HG03575 (cell line): Measurements from ENCODE around the gene C2CD4A.

ENCODE experiments used
- ATAC-seq: cut with Tn5 transposase; IDR thresholded peaks from one replicate; pipeline ENCODE4 v1.9.1; 2021; ENCODE audit not compliant: unreplicated experiment, insufficient number of reproducible peaks, low FRiP score; ENCODE audit errors: extremely low read depth

C2CD4A gene

DNA sequence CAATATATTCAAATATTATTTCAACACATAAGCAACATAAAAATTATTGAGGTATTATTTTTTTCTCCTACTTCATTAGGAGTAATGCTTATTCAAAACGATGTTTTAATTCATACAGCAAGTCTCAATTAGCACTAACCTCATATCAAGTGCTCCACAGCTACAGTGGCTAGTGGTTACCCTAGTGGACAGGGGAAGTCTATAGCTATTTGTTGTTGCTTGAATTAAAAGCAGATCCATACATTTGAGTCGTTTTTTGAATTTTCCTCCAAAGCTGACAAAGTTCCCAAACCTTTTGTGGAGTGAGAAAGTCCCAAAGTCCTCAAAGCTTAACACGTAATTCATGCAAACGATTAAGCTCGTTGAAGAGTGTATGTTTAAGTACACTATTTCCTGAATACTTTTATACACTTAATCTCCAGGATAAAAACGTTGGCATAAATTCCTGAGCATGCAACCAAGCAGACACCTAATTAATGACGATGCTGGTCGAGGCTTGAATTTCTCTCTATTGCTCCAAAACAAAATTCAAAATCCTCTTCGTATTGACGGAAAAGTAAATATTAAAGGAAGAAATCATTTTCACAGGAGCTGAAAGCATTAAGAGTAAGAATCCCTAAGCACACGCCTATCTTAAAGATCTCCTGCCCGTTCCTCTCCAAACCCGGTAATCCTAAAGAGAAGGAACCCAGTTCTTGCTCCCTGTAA lies 7.5 kb upstream of the C2CD4A start:
- ATAC-seq, result no peak

DNA sequence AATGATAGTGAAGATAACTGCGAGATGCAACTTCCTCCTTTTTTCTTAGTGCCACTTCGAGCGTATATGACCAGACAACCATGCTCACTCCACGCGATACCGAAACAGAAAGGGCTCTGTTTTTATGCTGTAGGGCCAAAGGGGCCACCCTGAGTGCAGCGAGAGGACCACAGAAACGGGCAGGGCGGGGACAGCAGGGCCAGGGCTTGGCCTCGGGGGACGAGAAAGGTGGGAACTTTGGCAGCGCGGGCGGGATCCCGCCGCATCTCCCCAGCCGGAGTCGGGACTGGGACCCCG lies 7.0 kb upstream of the C2CD4A start:
- ATAC-seq, result peak; percentile 35

DNA sequence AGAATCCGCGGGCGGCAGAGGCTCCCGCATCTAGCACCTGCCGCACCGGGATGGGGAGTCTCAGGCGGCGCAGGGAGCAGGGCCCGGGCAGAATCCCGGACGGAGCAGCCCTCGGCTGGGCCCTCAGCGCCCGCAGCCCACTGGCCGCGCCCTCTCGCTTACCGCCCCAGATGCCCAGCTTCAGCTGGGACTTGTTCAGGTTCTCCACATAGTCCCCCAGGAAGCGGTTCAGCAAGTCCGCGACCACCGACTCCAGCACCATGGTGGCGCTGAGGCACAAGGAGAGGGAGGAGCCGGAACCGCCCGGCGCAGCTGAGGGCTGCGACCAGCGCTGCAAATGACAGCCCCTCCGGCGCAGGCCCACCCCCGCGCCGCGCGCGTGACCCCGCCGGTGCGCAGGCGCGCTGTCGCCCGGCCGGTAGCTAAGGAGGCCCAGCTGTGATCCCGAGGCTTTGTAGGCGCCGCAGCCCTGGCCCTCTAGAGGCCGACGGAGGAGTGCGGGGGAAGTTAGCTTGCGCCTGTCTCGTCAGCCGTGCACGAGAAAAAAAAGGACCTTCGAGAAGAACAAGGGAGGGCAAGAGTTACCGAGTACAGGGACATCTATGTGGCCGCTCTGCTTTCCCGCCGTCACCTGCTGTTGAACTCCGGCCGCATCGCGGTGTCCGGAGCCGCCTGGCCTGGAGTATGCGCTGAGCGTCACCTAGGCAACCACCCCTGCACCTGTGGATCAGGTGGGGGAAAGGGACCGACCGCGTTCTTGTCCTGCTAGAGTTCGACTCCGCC lies 6.5 kb upstream of the C2CD4A start, which contains the start of gene VPS13C:
Gene VPS13C (minus strand): TSS at position 335 of the 783 bp plus-strand sequence. CDS start 73 bp downstream, at position 262.
- ATAC-seq, result peak; percentile 67

DNA sequence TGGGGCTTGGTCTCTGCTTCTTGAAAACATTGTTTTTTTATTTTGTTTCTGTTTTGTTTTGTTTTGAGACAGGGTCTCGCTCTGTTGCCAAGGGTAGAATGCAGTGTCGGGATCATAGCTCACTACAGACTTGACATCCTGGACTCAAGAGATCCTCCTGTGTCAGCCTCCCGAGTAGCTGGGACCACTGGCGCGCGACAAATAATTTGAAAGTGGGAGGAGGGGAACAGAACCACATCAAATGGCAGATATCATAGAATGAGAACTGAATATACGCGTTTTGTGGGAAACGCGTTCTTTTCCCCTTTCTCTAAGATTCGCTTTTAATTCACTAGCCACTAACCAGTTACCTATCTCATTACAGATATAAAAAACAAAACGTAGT lies 5.9 kb upstream of the C2CD4A start:
- ATAC-seq, result no peak

DNA sequence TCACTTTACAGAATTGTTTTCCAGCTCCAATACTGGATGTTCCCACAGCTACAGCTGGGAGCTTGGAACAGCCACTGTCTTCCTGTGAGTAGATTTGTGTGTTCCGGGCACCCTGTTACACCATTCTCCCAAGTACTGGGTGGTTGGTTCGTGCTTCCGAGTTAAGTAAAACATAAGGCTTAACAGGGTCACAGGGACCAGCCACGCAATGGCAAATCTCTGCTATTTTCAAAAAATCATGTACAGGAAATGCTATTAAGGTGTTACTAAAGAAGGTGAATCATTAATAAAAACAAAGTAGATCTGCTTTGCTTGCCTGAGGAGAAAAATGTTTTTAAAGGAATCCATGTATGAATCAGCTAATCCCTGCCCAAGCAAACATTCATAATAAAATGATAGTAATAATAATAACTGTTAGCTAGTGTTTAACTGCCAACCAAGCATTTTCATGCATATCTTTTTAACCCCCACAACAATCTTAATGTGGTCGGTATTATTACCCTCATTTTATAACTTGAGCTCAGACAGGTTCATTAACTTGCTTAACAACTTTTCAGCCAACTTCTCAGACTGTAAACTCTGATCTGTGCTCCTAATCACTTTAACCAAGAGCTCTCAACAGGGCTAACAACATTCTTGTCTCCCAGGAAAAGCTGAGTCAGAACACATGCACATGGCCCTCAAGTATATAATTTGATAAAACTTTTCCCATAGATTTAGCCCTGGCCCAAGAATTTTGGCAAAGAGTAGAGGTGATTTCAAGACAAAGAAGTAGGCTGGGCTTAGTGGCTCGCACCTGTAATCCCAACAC lies 2.7 kb upstream of the C2CD4A start:
- no peak for ATAC-seq

DNA sequence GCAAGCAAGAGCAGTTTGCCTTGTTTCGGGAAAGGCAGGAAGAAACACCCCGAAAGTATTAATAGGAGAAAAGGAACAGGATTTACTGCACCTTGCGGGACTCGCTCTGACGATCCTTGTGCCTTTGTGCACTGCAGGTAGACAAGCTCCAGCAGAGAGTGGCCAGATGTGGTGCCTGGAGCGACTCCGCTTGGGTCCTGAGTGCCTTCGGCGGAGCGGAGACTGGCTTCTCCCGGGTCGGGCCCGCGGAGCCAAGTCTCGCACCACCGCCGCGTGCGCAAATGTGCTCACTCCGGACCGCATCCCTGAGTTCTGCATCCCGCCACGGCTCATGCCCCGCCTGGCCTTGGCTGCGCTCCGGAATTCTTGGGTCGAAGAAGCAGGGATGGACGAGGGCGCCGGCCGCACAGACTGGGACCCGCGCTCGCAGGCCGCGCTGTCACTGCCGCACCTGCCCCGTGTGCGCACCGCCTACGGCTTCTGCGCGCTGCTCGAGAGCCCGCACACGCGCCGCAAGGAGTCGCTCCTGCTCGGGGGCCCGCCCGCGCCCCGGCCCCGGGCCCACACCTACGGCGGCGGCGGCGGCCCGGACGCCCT lies 769 bp downstream of the C2CD4A start:
- no peak for ATAC-seq

DNA sequence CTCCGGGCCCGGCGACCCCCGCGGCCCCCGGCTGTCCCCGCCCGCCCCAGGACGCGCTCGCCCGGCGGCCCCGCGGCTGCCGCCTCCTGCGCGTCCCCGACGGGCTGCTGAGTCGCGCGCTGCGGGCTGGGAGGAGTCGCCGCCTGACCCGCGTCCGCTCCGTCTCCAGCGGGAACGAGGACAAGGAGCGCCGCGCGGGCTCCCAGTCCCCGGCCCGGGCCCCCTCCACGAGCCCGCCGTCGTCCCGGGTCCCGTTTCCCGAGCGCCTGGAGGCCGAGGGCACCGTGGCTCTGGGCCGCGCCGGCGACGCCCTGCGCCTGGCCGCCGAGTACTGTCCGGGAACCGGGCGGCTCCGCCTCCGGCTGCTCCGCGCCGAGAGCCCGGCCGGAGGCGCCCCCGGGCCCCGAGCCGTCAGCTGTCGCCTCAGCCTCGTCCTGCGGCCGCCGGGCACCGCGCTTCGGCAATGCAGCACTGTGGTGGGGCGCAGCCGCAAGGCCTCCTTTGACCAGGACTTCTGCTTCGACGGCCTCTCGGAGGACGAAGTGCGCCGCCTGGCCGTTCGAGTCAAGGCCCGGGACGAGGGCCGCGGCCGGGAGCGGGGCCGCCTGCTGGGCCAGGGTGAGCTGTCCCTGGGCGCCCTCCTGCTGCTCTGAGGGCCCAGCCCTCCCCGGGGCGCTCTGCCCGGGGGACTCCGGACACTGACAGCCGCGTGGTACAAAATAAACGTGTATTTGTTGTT lies 1.5 kb downstream of the C2CD4A start:
- no peak for ATAC-seq

DNA sequence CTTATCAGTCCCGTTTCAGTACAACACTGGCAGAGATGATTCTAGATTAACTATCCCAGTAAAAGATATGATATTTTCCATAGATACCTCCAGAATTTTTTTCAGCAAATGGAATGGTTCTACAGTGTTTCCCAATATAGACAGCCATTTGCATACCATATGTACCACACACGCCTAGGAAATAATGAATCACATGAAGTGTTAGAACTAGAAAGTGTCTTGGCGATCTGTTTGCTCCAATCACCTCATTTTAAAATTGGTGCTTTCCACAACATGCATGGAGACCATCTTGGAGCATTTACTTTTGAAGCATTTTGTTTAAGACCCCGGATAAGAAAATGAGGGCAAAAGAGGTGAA lies 2.0 kb downstream of the C2CD4A start:
- ATAC-seq, result no peak

DNA sequence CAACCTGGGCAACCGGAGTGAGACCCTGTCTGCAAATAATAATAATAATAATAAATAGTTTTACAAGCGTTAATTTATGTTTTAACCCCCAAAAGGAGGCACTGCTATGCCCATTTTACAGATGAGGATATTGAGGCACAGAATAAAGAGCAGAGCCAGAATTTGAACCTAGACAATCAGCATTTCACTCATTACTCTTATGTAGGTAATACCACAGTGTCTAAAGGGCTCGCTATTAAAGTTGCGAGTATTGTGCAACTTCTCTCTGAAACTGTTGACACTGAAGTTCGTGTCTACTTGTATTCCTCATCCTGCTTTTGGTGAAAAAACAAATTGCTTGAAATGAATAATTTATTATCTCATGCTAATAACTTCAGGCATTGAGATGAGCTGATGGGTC lies 2.8 kb downstream of the C2CD4A start:
- ATAC-seq, result no peak

DNA sequence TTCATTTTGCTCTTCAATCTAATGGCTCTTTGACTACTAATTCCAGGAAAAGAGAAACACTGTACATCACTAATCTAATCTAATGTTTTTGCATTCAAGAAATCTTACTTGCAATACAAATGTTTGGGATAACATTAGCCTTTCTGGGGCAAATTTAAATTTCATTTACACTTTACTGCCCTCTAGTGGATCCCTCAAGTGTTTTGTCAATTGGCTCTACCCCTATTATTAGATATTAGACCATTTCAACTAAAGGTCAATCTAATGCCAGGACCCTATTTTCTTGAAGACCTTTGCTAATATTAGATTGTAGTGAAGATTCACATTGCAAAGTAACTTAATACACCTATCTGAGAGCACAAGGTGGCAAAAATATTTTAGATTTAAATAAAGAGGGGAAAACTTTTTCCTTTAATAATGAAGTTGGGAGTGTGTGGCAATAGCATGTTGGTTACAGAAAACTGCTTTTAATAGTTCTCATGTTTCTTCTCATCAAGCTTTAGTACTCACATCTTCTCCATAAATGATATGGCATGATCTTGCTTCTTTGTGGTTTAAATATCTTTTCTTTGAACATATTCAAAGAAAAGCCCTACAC lies 5.0 kb downstream of the C2CD4A start:
- no peak for ATAC-seq

DNA sequence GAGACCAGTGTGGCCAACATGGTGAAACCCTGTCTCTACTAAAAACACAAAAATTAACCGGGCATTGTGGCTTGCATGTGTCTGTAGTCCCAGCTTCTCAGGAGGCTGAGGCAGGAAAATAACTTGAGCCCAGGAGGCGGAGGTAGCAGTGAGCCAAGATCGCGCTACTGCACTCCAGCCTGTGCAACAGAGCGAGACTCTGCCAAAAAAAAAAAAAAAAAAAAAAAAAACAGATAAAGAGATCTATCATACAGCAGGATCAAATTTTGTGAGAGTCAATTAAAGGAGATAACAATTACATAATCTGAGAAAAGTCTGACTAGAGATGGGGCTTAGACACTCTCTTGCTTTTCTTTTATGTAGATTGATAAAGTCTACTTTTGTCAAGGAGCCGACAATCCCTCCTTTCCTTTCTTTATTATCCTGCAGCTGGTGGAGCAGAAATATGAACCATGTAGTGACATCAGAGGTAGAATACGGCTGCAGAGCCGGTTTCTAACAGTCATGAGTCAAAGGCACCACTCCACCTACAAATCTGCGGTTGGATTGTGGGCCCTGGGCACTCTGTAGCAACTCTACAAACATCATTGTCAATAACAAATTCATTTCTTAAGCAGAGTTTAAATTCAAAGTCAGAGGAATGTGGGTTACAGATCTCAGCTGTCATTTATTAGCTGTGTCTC lies 9.0 kb downstream of the C2CD4A start:
- no peak for ATAC-seq

DNA sequence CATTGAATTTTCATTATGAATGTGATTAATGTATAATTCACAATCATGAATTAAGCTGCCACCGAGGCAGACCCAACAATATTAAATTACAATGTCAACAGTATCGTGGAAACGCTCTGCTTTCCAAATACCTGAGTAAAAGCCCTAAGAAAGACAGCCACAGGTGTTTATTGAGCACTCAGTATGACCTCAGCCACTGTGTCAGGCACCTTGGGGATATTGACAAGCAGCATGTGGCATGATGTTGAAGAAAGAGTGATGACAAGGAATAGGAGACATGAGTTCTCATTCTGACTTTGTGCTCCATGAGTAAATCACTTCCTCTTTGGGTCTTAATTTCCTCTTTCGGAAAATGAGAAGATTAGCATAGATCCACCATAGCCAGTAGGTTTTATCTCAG lies 12.8 kb downstream of the C2CD4A start:
- no peak for ATAC-seq

DNA sequence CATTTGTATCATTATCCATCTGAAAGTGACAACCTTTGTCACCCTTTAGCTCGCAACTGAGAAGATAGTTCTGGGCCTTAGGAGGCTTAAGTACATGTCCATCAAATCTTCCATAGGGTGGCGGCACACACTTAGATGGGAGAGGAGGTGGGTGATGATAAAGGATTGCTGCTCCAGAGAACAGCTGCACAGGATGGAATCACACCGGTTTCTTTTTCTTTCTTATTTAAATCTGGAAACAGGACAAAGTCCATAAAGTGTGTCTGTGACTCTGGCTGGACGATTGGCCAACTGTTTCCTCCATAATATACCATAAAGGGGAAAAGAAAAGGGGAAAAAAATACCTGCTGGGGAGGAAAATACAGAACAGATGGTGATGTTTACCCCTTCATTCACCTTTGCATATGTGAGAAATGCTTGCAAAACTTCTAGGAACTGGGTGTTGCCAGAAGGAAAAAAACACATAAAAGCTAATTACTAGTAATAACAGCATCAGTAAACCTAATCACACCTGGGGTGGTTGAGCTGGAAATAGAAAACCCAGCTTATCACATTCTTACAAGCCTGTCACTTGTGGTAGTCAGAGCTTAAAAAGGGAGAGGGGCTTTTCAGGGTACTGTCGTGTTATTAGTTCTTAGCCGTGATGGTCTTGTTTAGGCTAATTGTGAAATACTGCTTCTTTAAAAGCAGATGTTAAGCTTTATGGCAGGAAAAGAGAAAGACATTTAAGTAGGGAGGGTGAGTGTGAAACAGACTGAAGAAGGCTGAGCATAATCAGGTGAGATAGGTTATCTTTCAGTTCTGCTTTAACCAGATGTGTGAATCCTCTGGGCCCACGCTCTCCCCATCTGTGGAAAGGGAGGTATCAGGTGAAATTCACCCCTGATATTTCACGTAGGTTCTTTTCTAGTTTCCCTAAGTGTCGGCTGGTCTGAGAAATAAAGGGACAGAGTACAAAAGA lies 16.7 kb downstream of the C2CD4A start:
- no peak for ATAC-seq

DNA sequence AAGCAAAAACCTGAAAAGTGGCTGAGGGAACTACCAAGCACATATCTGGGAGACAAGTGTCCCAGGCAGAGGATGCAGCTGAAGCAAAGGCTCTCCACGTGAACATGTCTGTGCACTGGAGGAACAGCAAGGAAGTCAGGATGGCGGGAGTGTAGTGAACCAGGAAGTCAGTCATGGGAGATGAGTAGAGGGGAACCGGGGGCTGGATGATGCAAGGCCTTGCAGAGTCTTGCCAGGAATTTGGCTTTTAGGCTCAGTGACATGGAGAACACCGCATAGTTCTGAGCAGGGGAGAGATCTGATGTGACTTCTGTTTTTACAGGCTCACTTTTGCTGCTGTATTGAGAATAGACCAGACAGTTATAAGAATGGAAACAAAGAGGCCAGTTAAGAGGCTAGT lies 19.0 kb downstream of the C2CD4A start:
- no peak for ATAC-seq

DNA sequence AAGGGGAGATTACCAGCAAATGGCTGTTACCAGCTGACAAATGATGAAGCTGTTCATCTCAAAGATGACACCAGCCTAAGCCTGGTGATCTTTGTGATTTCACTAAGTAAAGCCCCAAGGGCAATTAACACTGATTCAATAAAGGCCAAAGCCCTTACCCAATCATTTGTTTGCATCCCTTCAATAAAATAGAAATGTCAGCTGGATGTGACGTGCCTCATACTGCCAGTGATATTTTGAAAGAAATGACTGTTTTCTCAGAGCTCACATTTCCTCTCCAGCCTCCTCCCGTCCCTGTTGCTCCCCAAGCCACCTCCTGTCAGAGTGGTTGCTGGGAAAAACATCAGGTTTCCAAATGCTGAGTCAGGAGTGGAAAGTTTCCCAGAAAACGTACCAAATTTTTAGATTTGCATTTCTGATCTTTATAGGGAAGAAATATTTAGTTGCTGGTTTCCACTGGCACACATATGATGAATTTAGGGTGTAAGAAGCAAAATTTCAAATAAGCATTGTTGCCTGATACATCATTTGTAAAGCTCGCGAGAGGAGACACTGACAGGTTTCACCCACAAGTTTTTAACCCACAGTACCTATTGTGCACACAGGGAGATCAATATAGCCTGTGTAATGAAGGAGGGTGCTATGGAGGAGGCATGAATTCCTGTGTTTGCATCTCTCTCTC lies 21.0 kb downstream of the C2CD4A start:
- no peak for ATAC-seq

DNA sequence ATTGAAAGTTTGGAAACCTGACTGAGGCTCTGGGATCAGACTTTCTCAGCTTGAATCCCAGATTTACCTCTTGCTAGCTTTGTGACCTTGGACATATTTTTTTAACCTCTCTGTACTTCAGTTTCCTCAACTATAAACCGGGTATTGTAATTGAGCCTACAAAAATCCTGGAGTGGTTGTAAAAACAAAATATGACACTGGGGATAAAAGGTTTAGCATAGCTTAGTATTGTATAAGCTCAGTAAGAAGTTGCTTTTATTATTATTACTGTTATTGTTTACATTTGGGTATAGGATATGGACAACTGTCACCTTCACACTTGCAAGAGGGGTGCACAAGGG lies 21.5 kb downstream of the C2CD4A start:
- ATAC-seq, result no peak

DNA sequence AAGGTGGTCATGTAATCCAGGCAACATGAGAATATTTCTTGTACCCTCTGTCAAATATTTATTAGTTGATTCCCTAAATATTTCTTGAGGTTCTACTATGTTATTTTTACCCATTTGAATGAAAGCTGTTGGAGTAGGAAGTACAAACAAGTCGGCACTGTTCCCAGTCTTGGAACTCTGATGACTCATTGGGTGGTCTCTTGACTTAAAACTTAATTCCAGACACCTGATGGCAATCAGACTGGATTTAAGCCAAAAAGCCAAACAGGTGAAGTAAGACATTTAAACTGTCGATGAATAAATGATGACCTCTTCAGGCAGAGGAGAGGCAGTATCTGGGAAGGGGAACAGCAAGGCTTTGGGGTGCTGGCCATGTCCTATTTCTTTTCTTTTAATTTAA lies 22.8 kb downstream of the C2CD4A start:
- ATAC-seq, result no peak
